Astrocyte of the hippocampus (primary cell): ENCODE measurements around the gene SEC61B.

Experiments
- DNase-seq: peaks from one replicate; pipeline ENCODE4 v3.0.0; 2011; ENCODE audit warnings: low read depth, low spot score

Gene SEC61B

GRCh38 chr9:99274016-99274415, 51.9 kb downstream of the SEC61B start:
- DNase-seq = no peak

- no peak for DNase-seq
These were observed 52.4 kb downstream of the SEC61B start for GRCh38 chr9:99274495-99274894.
